HCT116 (cell line): ENCODE results near the gene AASDH. TPM values are rescaled to one million over a fixed set of nuclear protein-coding genes. Genes with fewer than 3 reads are reported as not detected.

Experiments used
- ATAC-seq: fragments of 200-7000 bp; cut with Tn5 transposase; 2 replicates; pipeline ENCODE4 v1.9.1; 2020; ENCODE audit warnings: mild to moderate bottlenecking, moderate library complexity
- BruUV-seq: library from RNA; stranded (reverse); fragments of 400-500 nt; replicated peaks from 2 replicates; lab custom pipeline; 2021; lab: Mats Ljungman, UMichigan
- CTCF ChIA-PET: fragments of 300-600 bp; sonication (Branson Sonifier 250); formaldehyde crosslinking; loops from one replicate; lab custom pipeline; 2021; ENCODE audit warnings: antibody characterized with exemption; lab: Charles Lee
- POLR2A ChIA-PET: fragments of 300-600, 350-600 bp; sonication (Branson Sonifier 250); formaldehyde crosslinking; loops from one replicate; lab custom pipeline; 2021; ENCODE audit warnings: antibody characterized with exemption; lab: Charles Lee
- RAD21 ChIA-PET, 2 experiments: fragments of 300-600 bp; sonication (Branson Sonifier 250); formaldehyde crosslinking; loops; one replicate each; lab custom pipeline; 2023; ENCODE audit warnings: low total read pairs in 2 of 2; ENCODE audit not compliant: uncharacterized antibody in 2 of 2, unreplicated experiment in 2 of 2, low non-redundant PET in 1 of 2; lab: Charles Lee
- DNase-seq: peaks from one replicate; pipeline ENCODE4 v3.0.0-alpha.2; 2010; ENCODE audit warnings: low read depth, low spot score
- H2AFZ ChIP-seq: fragments of 200-600 bp; shearing (Covaris generic), sonication (generic); 2 replicates; pipeline ENCODE4 v1.6.1; 2017; ENCODE audit warnings: low read depth, mixed run types, mixed read lengths, antibody characterized with exemption, low read length; ENCODE audit not compliant: poor library complexity, severe bottlenecking
- H3K27ac ChIP-seq: 2 replicates; pipeline ENCODE4 v1.5.1; 2012; ENCODE audit warnings: low read depth, low read length
- H3K27me3 ChIP-seq: fragments of 200-600 bp; sonication (generic); 2 replicates; pipeline ENCODE4 v1.6.1; 2016; ENCODE audit warnings: mixed run types, low read length, mixed read lengths; ENCODE audit not compliant: insufficient read depth
- H3K36me3 ChIP-seq, 2 experiments: fragments of 200-500 bp in 1 of 2; fragments of 200-600 bp in 1 of 2; sonication (Bioruptor generic) in 1 of 2; sonication (generic) in 1 of 2; 2 replicates each; pipeline versions ENCODE4 v1.5.1 to v1.6.1; 2014 to 2016; ENCODE audit warnings: low read length in 2 of 2, inconsistent platforms in 1 of 2, mixed read lengths in 1 of 2, mixed run types in 1 of 2; ENCODE audit not compliant: insufficient read depth in 2 of 2, control insufficient read depth in 1 of 2
- H3K4me1 ChIP-seq, 2 experiments: fragments of 200-600 bp in 1 of 2; sonication (generic) in 1 of 2; 2 replicates each; pipeline versions ENCODE4 v1.5.1 to v1.6.1; 2012 to 2017; ENCODE audit warnings: low read length in 2 of 2, inconsistent platforms in 1 of 2, mild to moderate bottlenecking in 1 of 2, mixed read lengths in 1 of 2, mixed run types in 1 of 2, moderate library complexity in 1 of 2; ENCODE audit not compliant: insufficient read depth in 2 of 2, control insufficient read depth in 1 of 2
- H3K4me2 ChIP-seq: fragments of 200-600 bp; sonication (generic); 2 replicates; pipeline ENCODE4 v1.6.1; 2017; ENCODE audit warnings: mixed run types, low read length, mixed read lengths
- H3K4me3 ChIP-seq, 2 experiments: fragments of 200-600 bp in 1 of 2; sonication (generic) in 1 of 2; replicated peaks in 1 of 2; 2 replicates each; pipeline ENCODE4 v1.5.1; 2011 to 2016; ENCODE audit warnings: low read length in 2 of 2, control low read depth in 1 of 2, low read depth in 1 of 2, mild to moderate bottlenecking in 1 of 2, mixed read lengths in 1 of 2, mixed run types in 1 of 2
- H3K79me2 ChIP-seq: fragments of 200-600 bp; sonication (generic); 2 replicates; pipeline ENCODE4 v1.6.1; 2017; ENCODE audit warnings: mild to moderate bottlenecking, mixed run types, low read length, moderate library complexity, mixed read lengths; ENCODE audit not compliant: insufficient read depth
- H3K9ac ChIP-seq: fragments of 200-600 bp; sonication (generic); 2 replicates; pipeline ENCODE4 v1.6.1; 2016; ENCODE audit warnings: low read length, mixed read lengths
- H3K9me2 ChIP-seq: fragments of 200-600 bp; sonication (generic), shearing (Covaris generic); 2 replicates; pipeline ENCODE4 v1.6.1; 2017; ENCODE audit warnings: mixed run types, mild to moderate bottlenecking, moderate library complexity; ENCODE audit not compliant: insufficient read depth
- H3K9me3 ChIP-seq, 2 experiments: fragments of 200-500 bp in 1 of 2; fragments of 200-600 bp in 1 of 2; sonication (Bioruptor generic) in 1 of 2; sonication (generic) in 1 of 2; 2 replicates each; pipeline ENCODE4 v1.6.1; 2014 to 2017; ENCODE audit warnings: low read length in 2 of 2, mixed read lengths in 2 of 2, inconsistent platforms in 1 of 2, low read depth in 1 of 2, mild to moderate bottlenecking in 1 of 2, mixed run types in 1 of 2, moderate library complexity in 1 of 2; ENCODE audit not compliant: control insufficient read depth in 1 of 2, insufficient read depth in 1 of 2
- H4K20me1 ChIP-seq: fragments of 200-600 bp; sonication (generic), shearing (Covaris generic); 2 replicates; pipeline ENCODE4 v1.6.1; 2017; ENCODE audit warnings: mixed run types, mild to moderate bottlenecking, moderate library complexity; ENCODE audit not compliant: insufficient read depth
- EGR1 ChIP-seq: IDR thresholded peaks from 2 replicates; pipeline ENCODE4 v1.6.1; 2012; ENCODE audit warnings: low read depth
- POLR2A ChIP-seq: IDR thresholded peaks from 2 replicates; pipeline ENCODE4 v1.7.0; 2011; ENCODE audit warnings: borderline replicate concordance; ENCODE audit not compliant: insufficient read depth, insufficient read length; ENCODE audit errors: extremely low read depth
- REST ChIP-seq: IDR thresholded peaks from 2 replicates; pipeline ENCODE4 v1.6.1; 2012; ENCODE audit warnings: low read depth
- ZFX ChIP-seq: fragments of 450-650 bp; IDR thresholded peaks from 2 replicates; pipeline ENCODE4 v1.6.1; 2017
- intact Hi-C: fragments of 100-400 bp; cut with micrococcal nuclease; formaldehyde crosslinking; loops from 2 replicates; pipeline ENCODE4 v1.10.0; 2022
- total RNA-seq: library from RNA; stranded (reverse); gene quantifications from one replicate; pipeline ENCODE4 v1.2.1, GENCODE V29; 2021; ENCODE audit not compliant: unreplicated experiment
- TF ChIP-seq, protein P1 (sequence below): IDR thresholded peaks from 2 replicates; pipeline ENCODE4 v1.6.1; 2011; ENCODE audit warnings: mild to moderate bottlenecking, low read length, moderate library complexity; ENCODE audit not compliant: insufficient replicate concordance; ENCODE audit errors: extremely low read depth
- TF ChIP-seq, protein P2 (sequence below): IDR thresholded peaks from 2 replicates; pipeline ENCODE4 v1.6.1; 2012

Gene AASDH
- total RNA-seq, 1 experiment from 2014 or later: 13.7 TPM

DNA sequence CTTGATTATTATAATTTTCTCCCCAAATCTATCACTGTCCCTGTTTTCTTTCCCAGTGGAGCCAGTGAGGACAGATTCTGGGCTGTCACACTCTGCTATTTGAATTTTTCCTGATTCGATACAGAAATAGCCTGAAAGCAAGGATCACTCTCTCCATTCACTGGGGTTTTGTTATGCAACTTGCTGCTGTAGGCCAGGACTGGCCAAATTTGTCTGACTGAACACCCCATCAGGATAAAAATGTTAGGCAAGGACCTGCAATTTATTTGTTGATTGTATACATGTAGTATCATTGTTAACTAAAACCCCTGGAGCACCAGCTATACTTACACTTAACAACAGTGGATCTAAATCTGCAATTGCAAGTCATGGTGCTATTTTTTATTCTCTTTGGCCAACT lies 68.7 kb downstream of the AASDH start (continued):
- TF ChIP-seq, protein P1, sequence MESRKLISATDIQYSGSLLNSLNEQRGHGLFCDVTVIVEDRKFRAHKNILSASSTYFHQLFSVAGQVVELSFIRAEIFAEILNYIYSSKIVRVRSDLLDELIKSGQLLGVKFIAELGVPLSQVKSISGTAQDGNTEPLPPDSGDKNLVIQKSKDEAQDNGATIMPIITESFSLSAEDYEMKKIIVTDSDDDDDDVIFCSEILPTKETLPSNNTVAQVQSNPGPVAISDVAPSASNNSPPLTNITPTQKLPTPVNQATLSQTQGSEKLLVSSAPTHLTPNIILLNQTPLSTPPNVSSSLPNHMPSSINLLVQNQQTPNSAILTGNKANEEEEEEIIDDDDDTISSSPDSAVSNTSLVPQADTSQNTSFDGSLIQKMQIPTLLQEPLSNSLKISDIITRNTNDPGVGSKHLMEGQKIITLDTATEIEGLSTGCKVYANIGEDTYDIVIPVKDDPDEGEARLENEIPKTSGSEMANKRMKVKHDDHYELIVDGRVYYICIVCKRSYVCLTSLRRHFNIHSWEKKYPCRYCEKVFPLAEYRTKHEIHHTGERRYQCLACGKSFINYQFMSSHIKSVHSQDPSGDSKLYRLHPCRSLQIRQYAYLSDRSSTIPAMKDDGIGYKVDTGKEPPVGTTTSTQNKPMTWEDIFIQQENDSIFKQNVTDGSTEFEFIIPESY: no peak

GRCh38 chr4:56317749-56318148 lies 69.5 kb downstream of the AASDH start:
- Histone ChIP-seq H3K9ac (no peak overlapping the region), H4K20me1 (no peaks in the 10 kb centered on the region), H3K4me1 (no peaks in the 10 kb centered on the region), H3K4me2 (no peak overlapping the region), H3K36me3 (no peaks in the 10 kb centered on the region), H2AFZ (no peak overlapping the region), H3K27ac (no peak overlapping the region), H3K79me2 (no peaks in the 10 kb centered on the region), H3K9me2 (no peaks in the 10 kb centered on the region), H3K27me3 (no peaks in the 10 kb centered on the region), H3K9me3 (no peaks in the 10 kb centered on the region), H3K4me3 (no peak overlapping the region)
- no peak for TF ChIP-seq EGR1
- no peak for TF ChIP-seq ZFX
- TF ChIP-seq, protein P2, sequence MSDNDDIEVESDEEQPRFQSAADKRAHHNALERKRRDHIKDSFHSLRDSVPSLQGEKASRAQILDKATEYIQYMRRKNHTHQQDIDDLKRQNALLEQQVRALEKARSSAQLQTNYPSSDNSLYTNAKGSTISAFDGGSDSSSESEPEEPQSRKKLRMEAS: no peak
- no peak for TF ChIP-seq POLR2A
- TF ChIP-seq REST: no peak
- ATAC-seq (no peak), DNase-seq (no peak)
- BruUV-seq: no TSS peak
- intact Hi-C loops: no loop called here
- POLR2A ChIA-PET: no interaction called here
- CTCF ChIA-PET: no interaction called here
- RAD21 ChIA-PET: no interaction called here
